GM04503 (cell line): ENCODE results near the gene FRMD7.
"Not testable (repeated sequence)": the region's sequence is repeated elsewhere in the genome, so short reads cannot be mapped to it uniquely, and the experiment has no call there.

Source experiments
- DNase-seq: peaks from one replicate; pipeline ENCODE4 v3.0.0-alpha.2; 2012; ENCODE audit warnings: low read depth

The FRMD7 gene

DNA sequence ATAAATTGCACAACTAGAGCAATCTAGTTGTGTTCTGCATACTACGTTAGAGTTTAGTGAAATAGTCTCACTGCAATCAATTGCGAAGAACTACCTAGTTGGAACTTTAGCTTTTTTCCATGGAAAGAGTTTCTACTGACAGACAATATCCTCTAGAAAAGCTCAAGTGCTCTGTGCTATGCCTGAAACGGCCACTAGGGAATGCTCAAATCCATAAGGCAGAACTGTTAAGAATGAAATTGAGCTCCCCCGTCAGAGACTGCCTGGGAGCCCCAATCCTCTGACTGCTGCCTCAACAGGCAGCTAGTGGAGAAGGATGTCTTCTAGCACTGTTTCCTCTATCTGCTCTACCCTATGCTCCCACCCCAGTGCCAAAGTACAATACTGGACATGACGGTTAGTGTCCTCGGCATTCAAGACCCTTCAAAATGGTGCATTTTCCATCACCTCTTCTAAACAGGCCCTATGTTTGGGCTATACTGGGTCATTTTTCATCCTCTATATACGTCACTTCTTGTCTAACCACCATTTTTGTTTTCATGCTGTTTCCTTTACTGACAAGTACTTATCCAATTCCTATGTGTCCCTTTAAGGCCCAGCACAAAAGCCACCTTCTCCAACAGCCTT lies 35.3 kb downstream of the FRMD7 start:
- DNase-seq = no peak

DNA sequence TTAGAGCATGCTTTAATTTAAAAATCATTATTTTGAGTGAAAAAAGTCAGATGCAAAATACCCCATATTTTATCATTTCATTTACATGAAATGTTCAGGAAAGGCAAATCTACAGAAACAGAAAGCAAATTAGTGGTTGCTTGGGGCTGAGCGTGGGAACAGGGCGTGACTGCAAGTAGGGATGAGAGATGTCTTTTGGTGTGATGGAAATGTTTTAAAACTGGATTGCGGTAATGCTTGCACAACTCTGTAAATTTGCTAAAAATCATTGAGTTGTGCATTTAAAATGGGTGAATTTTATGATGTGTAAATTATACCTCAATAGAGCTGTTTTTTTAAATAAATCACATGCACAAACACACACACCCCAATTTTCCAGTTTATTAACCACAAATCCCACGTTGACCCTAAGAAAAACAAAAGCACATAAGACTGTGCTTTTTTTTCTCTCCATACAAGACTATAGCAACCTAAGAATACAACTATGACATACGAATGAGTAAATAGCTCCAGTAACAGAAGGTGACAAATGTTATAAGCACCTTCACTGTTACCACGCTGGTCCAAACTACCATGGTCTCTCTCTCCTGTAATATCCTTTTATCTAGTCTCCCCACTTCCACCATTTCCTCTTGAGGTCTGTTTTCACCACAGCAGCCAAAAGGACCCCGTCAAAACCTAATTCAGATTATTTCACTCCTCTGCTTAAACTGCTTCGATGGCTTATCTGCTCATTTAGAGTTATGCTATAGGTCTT lies 37.2 kb downstream of the FRMD7 start:
- DNase-seq = no peak

DNA sequence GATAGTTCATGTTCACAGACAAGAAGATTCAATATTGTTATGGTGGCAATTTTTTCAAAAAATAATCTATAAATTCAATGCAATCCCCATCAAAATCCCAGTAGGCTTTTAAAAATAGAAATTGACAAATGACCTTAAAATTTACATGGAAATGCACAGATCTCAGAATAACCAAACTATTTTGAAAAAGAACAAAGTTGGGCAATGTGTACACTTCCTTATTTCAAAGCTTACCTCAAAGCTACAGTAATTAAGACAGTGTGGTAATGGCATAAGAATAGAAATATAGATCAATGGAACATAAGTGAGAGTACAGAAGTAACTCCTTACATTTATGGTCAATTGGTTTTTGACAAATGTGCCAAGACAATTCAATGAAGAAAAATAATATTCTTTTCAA lies 39.0 kb downstream of the FRMD7 start:
- no peak for DNase-seq

DNA sequence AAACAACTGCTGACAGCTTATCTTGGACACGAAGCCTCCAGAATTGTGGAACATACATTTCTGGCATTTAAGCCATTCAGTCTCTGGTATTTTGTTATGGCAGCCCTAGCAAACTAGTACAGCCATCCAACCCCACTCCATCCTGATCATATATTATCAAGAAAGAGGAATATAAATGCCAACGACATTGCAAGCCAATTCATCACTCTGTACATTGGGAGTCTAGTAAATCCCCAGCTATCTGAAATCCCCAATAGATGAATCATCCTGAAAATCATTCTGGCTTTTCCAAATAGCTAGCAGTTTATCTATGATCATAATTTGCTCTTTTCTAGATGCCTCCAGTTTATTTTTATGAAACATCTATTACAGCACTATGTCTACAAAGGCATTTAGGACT lies 41.1 kb downstream of the FRMD7 start:
- DNase-seq = no peak

DNA sequence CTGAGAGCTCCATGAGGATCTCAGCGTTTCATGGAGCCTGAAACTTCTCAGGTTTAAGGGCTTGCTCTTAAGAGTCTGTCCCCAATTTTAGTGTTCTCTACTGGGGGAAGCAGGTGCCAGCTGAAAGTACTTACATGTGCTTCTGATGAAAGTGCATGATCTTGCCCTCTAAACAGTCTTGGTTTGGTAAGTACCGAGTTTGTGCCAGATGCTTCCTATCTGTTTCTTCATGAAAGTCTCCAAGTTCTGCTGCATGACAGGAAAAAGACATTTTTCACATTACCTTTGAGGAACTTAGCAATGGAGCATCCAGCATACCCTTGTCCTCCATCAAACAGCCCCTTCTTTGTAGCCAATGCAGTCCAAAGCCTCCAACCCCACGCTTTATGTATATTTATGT lies 42.0 kb downstream of the FRMD7 start:
- DNase-seq = no peak

DNA sequence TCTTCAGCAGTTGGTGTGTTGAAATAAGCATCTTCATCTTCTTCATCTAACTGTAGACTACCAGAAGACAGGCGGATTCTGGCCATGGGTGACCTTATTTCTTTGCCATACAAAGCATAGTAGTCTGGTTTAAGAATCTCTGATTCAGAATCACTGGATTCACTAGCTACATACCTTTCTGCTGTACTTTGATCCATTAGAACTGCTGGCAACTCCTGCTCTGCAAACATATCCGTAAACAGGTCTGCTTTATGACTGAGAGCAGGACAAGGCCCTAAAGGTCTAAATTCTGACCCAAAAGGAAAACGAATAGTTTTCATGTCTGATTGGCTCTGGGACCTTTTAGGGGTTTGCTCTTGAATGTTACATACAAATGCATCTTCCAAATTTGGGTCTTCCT lies 49.9 kb downstream of the FRMD7 start:
- DNase-seq = no peak

DNA sequence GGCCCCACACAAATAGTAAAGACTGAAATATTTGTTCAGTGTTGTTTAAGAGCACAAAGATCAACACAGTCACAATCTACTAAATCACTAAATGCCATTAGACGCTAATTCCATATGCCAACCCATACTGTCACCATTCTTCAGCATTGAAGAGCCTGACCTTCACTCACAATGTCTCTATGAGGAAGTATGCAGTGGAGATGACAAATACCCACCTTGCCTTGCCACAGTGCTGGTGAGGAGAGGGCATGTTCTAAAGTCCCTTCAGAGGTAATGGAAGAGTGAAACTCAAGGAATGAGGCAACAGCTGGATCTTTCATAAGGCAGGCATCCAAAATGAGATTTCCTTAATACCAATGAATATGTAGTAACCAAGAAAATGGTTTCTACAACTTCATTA lies 50.4 kb downstream of the FRMD7 start:
- DNase-seq = no peak

DNA sequence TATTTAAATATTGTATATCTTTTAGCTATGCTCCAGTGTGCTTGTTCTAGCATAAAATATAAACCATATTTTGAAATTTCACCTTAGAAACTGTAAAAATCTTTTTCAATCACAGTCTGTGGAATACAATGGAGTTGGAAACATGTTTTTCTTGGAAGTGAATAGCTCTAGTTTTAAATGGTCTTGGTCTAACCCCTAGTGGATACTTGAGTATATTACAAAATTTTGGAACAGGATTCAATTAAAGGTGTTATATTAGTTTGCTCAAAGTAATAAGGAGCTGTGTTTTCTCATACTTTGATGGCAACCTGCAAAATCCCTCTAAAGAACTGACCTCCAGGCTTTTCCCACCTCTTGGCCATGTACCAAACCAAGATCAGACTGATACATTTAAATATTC lies 56.6 kb downstream of the FRMD7 start:
- DNase-seq = no peak

DNA sequence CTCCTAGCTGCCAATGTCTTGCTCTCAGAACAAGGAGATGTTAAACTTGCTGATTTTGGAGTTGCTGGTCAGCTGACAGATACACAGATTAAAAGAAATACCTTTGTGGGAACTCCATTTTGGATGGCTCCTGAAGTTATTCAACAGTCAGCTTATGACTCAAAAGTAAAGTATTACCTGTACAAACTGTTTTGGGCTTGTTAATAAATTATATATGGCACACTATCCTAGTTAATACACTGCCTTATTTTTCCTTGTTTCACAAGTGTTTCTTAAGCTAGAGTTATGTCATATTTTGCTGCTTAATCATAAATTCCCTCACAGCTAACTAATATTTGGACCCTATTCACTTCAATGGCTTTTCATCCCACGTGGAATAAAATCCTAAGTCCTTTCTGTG lies 59.4 kb downstream of the FRMD7 start:
- no peak for DNase-seq

DNA sequence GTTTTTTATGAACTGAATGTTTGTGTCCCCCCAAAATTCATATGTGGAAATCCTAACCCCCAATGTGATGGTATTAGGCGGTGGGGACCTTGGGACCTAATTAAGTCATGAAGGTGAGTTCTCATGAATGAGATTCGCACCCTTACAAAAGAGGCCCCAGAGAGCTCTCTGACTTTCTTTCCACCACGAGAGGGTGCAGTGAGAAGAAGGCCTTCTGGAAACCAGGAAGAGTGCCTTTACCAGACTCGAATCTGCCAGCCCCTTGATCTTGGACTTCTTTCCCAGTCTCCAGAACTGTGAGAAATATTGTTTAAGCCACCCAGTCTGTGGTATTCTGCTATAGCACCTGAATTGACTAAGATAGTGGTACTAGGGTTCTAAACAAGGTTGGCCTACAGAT lies 64.0 kb downstream of the FRMD7 start:
- DNase-seq = no peak

DNA sequence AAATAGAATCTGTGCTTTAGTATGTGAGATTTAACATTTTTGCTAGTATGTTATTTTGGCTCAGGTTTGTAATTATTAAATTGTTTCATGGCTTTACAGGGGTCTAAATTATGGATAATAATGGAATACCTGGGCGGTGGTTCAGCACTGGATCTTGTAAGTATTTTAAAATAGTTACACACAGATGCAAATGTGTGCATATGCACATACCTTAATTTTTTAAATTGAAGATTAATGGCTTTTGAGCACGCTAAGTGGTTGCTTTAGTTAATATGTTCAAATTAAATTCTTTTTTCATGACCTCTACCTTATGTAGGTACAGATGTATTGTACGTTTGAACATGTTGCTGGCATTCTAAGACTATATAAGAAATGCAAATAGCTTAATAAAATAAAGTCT lies 64.5 kb downstream of the FRMD7 start:
- DNase-seq = no peak

DNA sequence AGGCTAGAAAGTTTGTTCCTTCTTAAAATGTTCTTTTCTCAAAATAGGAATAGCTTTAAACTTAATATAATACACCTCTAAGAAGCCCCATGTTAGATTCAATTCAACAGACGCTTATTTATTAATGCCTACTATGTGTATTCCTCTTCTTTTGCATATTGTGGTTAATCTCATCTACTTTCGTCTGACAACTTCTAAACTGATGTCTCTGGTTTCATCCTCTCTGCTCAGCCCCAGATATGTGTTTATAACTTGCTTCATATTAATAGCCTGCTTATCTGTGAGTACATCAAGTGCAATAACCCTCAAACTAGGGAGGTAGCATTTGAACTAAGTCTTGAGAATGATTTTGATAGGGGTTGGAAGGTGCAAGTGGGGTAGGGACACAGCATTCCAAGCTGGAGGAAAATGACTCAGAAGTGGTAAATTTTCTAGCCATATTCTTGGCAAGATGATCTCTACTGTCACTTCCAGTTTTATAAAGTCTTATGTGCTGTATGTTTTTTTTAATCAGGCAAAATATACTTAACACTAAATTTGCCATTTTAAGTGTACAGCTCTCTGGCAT lies 67.8 kb downstream of the FRMD7 start:
- no peak for DNase-seq

DNA sequence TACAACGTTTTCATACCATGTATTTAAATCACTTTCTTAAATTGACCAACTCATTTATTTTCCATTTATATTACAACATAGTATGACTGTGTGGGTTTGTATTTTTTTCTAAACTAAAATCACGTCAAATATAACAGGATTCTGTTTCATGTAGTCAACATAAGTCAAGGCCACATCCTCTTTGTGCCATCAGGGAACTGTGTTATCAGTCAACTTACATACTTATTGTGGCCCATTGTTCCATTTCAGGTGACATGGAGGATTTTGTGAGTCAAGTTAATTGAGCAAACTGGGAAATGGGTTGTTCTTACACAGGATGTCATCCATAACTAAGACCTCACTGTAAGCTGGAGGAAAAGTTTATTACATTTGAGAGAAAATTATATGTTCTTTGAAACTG lies 68.8 kb downstream of the FRMD7 start:
- no peak for DNase-seq

DNA sequence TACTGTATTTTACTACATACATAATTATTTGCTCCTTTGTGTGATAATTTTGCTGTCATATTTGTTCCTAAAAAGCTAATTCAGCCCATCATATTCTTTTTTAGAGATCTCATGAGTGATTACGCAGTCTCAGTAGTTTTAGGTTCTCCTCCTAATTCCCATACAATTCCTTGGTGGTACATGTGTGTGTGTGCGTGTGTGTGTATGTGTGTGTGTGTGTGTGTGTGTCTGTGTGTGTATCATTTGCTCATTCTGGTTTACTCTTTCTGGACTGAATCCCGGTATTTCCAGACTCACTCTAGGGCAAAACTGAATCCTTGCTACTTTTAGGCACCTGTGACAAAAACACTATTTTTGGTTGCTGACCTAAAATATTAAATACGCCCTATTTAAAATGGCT lies 69.8 kb downstream of the FRMD7 start:
- no peak for DNase-seq

DNA sequence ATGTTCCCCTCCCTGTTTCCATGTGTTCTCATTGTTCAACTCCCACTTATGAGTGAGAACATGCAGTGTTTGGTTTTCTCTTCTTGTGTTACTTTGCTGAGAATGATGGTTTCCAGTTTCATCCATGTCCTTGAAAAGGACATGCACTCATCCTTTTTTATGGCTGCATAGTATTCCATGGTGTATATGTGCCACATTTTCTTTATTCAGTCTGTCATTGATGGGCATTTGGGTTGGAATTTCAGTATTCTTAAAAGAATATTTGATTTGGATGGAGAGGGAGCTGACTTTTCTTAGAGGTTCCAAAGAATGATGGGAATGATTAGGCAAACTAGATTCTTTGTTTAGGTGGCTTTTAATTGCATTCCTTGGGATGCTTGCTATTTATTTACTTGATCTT lies 76.0 kb downstream of the FRMD7 start:
- not testable (repeated sequence) for DNase-seq

DNA sequence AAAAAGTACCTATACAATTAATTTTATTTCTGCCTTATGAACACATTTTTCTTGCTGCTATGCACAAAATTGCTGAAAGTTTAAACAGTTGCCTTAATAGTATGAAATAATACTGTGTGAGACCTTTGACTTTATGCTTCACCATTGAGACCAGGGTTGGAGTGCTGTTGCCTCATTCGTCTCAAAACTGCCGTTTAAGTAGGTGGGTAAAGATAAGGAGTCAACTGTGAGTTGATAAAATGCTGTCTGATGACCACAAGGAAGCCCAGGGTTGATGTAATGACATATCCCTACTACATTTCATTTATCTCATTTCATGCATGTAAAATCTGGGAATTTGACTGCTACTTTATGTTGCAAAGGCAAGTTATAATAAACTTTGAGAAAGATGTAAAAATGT lies 81.3 kb downstream of the FRMD7 start:
- DNase-seq = no peak

DNA sequence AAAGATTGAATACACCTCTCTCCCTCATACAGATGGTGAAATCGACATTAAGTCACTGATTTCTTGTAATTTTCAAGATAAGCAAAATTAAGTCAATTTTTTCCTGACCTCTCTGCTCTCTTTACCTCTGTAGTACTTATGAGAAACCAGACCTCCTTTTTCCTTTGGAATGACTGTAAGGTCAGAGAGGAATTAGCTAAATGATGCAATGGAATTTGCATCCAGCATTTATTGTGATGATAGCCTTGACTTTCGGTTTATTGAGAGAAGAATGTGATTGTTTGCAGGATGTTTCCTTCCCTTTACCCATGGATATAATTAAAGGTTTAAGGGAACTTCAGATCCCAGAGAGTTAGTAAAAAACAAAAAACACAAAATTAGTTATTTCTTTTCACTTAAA lies 82.4 kb downstream of the FRMD7 start:
- DNase-seq = no peak

DNA sequence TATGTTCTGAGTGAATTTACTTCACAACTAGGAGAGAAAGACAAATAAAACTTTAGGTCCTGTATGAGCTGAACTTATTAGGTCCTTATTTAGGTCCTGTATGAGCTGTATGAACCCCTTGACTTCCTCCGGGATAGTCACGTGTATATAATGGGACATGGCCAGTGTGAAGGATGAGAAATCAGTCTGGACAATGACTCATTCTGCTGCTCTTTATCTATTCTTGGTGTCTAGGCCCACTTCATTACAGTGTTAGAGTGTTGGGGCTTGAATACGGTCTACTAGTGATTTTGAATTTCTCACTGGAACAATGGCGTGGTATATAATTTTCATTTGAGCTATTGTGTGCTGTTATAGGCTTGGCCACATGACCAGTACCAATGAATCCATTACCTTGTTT lies 82.9 kb downstream of the FRMD7 start:
- DNase-seq = no peak

DNA sequence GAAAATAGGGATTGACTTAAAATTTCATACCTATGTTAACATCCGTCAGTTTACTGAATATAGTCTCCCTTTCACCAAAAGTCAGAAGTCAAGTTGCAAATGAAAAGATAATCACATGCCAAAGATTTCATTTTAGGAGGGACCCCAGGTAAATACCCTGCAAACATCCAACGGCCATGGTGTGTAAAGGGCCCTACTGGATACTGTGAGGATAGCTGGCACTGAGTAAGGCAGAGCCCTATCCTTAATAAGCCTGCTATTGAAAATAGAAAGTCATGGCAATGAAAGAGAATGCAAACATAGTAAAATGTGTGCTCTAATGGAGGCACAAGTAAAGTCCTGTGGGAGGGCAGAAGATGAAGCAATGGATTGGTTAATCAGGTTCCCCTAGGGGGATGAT lies 83.8 kb downstream of the FRMD7 start:
- no peak for DNase-seq

DNA sequence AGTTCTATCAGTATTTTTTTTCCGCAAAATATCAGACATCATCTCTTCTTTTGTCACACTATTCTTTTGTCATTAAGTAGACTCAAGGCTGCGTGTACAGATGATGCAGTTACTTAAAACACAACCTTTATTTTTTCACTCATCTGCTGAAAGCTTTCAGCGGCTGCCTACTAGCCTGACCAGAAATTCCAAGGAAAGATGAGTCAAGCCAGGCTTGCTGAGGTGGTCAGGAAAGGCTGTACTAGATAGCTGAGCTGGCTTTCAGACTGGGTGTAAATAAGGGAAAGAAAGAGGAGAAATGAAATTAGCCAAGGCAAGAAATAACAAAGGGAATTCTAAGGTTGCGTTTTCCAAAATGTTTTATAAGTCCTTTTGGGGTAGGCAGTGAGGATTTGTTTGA lies 86.8 kb downstream of the FRMD7 start:
- DNase-seq = no peak

DNA sequence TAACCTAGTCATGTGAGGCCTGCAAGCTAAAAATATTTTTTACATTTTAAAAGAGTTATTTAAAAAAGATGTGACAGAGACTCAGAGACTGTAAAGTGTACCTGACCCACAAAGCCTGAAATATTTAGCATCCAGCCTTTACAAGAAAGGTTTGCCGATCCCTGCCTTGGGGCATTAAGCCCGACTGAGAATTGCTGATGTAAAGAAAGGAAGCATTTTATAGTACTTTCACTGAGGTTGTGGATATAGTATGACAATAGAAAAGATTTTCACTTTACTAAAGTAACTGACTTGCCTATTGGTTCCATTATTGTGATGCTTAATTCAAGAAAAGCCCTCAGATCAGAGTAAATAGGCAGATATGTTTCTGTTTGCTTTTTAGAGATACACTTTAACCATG lies 87.8 kb downstream of the FRMD7 start:
- no peak for DNase-seq

DNA sequence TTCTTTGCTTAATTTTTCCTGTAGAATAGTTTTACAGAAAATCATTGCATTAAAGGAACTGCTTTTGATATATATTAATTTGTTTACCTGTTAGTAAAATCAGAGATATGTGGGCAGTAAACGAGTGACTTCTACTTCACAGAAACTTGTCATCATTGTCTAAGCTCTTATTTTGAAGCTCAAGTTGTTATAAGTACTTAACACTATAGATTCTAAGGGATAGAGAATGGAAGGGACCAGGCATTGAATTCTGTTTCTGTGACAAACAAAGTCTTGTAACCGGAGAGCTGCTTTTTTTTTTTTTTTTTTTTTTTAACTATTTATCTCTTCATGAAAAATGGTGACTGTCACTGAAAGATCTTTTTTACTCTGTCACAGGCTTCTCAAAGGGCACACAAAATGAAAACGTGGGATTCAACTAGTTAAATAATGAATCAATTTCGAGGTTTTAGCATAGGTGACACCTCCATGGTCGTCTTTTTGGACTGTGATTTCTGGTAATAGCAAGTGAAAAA lies 90.3 kb downstream of the FRMD7 start:
- DNase-seq = no peak

DNA sequence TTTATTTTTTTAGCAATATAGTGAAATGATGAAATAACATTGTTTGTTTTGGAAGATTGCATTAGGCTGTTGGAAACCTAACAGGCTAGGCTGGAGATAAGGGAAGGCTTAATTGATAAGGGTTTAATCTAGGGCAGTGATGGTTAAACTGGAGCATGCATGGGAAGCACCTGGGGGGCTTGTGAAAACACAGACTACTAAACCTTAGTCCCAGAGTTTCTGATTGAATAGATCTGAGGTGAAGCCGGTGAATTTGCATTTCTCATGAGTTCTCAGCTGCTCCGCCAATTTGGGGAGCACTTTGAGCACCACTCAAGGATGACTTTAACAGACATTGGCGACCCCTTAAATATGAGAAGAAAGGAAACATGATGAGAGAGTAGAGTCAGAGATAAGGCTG lies 93.2 kb downstream of the FRMD7 start:
- no peak for DNase-seq

DNA sequence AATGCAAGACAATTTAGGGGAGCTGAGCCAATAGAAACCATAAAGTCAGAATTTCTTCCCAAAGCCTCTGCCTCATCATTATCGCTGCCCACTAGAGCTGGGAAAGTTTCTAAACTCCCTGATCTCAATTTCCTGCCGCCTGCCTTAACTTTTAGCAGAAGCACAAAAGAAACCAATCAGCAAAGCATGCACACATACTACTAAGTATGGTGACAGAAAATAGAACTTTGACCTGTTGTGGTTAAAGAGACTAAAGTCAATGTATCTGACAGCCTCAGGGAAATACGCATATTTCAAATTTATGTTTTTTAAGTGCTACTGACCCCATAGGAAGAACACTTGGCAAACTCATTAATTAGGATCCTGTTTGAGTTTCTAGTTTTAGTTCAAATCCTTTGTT lies 94.7 kb downstream of the FRMD7 start:
- no peak for DNase-seq
